ENCODE measurements around the gene TFF3.

Gene TFF3

GRCh38 chr21:42317341-42317741 lies 2.1 kb upstream of the TFF3 start:
- H3K4me2 ChIP-seq (ENCODE audit: low read length): no peak overlapping the region
- TF ChIP-seq CTCF (IDR thresholded peaks at IDR 0.05): no peak
- no peaks in the 10 kb centered on the region for H3K36me3 ChIP-seq (ENCODE audit: control insufficient read depth, insufficient read depth, low read length)
- no peaks in the 10 kb centered on the region for H3K79me2 ChIP-seq
- H3K4me3 ChIP-seq (ENCODE audit: low read depth, low read length): no peak overlapping the region
- H3K27ac ChIP-seq: no peak overlapping the region
- H3K9me3 ChIP-seq (ENCODE audit: control insufficient read depth, low read length): no peaks in the 10 kb centered on the region
- no peak overlapping the region for H3K9ac ChIP-seq
- H3K27me3 ChIP-seq (ENCODE audit: control insufficient read depth, insufficient read depth, low read length): no peaks in the 10 kb centered on the region
- no peak overlapping the region for H2AFZ ChIP-seq
- no peaks in the 10 kb centered on the region for H3K4me1 ChIP-seq

- TF ChIP-seq CTCF (IDR thresholded peaks at IDR 0.05): no peak
- H3K9me3 ChIP-seq (ENCODE audit: control insufficient read depth, low read length): no peaks in the 10 kb centered on the region
- H3K4me2 ChIP-seq (ENCODE audit: low read length): no peak overlapping the region
- no peak overlapping the region for H3K4me3 ChIP-seq (ENCODE audit: low read depth, low read length)
- H3K27ac ChIP-seq: no peak overlapping the region
- H3K36me3 ChIP-seq (ENCODE audit: control insufficient read depth, insufficient read depth, low read length): no peaks in the 10 kb centered on the region
- no peaks in the 10 kb centered on the region for H3K4me1 ChIP-seq
- H3K79me2 ChIP-seq: no peaks in the 10 kb centered on the region
- H2AFZ ChIP-seq: no peak overlapping the region
- no peaks in the 10 kb centered on the region for H3K27me3 ChIP-seq (ENCODE audit: control insufficient read depth, insufficient read depth, low read length)
- no peak overlapping the region for H3K9ac ChIP-seq
Measured at GRCh38 chr21:42316891-42317290, 1.7 kb upstream of the TFF3 start.

GRCh38 chr21:42314616-42315295 lies 453 bp downstream of the TFF3 start:
- Histone ChIP-seq H3K9ac (no peak overlapping the region), H3K4me3 (ENCODE audit: low read depth, low read length) (no peak overlapping the region), H3K4me1 (no peaks in the 10 kb centered on the region), H3K27me3 (ENCODE audit: control insufficient read depth, insufficient read depth, low read length) (no peaks in the 10 kb centered on the region), H3K27ac (no peak overlapping the region), H3K9me3 (ENCODE audit: control insufficient read depth, low read length) (no peaks in the 10 kb centered on the region), H3K36me3 (ENCODE audit: control insufficient read depth, insufficient read depth, low read length) (no peaks in the 10 kb centered on the region), H3K79me2 (no peaks in the 10 kb centered on the region), H2AFZ (no peak overlapping the region), H3K4me2 (ENCODE audit: low read length) (no peak overlapping the region)
- no peak for TF ChIP-seq CTCF (IDR thresholded peaks at IDR 0.05)

GRCh38 chr21:42313501-42313969 lies 1.7 kb downstream of the TFF3 start:
- Histone ChIP-seq H3K36me3 (ENCODE audit: control insufficient read depth, insufficient read depth, low read length) (no peaks in the 10 kb centered on the region), H2AFZ (no peak overlapping the region), H3K4me1 (peaks cover 6% of the 10 kb centered on the region), H3K79me2 (no peaks in the 10 kb centered on the region), H3K27ac (no peak overlapping the region), H3K4me2 (ENCODE audit: low read length) (no peak overlapping the region), H3K4me3 (ENCODE audit: low read depth, low read length) (no peak overlapping the region), H3K9me3 (ENCODE audit: control insufficient read depth, low read length) (no peaks in the 10 kb centered on the region), H3K27me3 (ENCODE audit: control insufficient read depth, insufficient read depth, low read length) (no peaks in the 10 kb centered on the region), H3K9ac (no peak overlapping the region)
- TF ChIP-seq CTCF (IDR thresholded peaks at IDR 0.05): no peak

- peaks cover 6% of the 10 kb centered on the region for H3K4me1 ChIP-seq
- no peaks in the 10 kb centered on the region for H3K27me3 ChIP-seq (ENCODE audit: control insufficient read depth, insufficient read depth, low read length)
- H2AFZ ChIP-seq: no peak overlapping the region
- no peak overlapping the region for H3K4me2 ChIP-seq (ENCODE audit: low read length)
- no peak for TF ChIP-seq CTCF (IDR thresholded peaks at IDR 0.05)
- no peak overlapping the region for H3K9ac ChIP-seq
- no peaks in the 10 kb centered on the region for H3K36me3 ChIP-seq (ENCODE audit: control insufficient read depth, insufficient read depth, low read length)
- no peaks in the 10 kb centered on the region for H3K79me2 ChIP-seq
- H3K27ac ChIP-seq: no peak overlapping the region
- no peaks in the 10 kb centered on the region for H3K9me3 ChIP-seq (ENCODE audit: control insufficient read depth, low read length)
- H3K4me3 ChIP-seq (ENCODE audit: low read depth, low read length): no peak overlapping the region
Measured at GRCh38 chr21:42312626-42313104, 2.5 kb downstream of the TFF3 start.
